CD4-positive, alpha-beta memory T cell (primary cell): ENCODE data around the gene NHLRC4. TPM values are rescaled to one million over a fixed set of nuclear protein-coding genes. Genes with fewer than 3 reads are reported as not detected.

Source experiments
- CTCF ChIA-PET: fragments of 350-600 bp; sonication (Branson Sonifier 250); formaldehyde crosslinking; loops from one replicate; lab custom pipeline; 2021; ENCODE audit warnings: inconsistent platforms; ENCODE audit not compliant: partially characterized antibody; lab: Charles Lee
- POLR2A ChIA-PET: fragments of 350-600 bp; sonication (Branson Sonifier 250); formaldehyde crosslinking; loops from one replicate; lab custom pipeline; 2021; ENCODE audit not compliant: partially characterized antibody; lab: Charles Lee
- DNase-seq, 5 donors: peaks; one replicate each; pipeline versions ENCODE4 v3.0.0 to v3.0.0-alpha.2; 2020 to 2022; ENCODE audit warnings: mixed read lengths in 1 of 5
- H3K27ac ChIP-seq: one replicate; pipeline ENCODE4 v1.7.0; 2013; ENCODE audit warnings: low read depth, low read length
- H3K27me3 ChIP-seq: 2 replicates; pipeline ENCODE4 v1.7.0; 2013; ENCODE audit warnings: mild to moderate bottlenecking, low read length, moderate library complexity; ENCODE audit not compliant: insufficient read depth
- H3K36me3 ChIP-seq: 2 replicates; pipeline ENCODE4 v1.7.0; 2013; ENCODE audit warnings: mild to moderate bottlenecking, low read length, moderate library complexity; ENCODE audit not compliant: insufficient read depth
- H3K4me1 ChIP-seq: 2 replicates; pipeline ENCODE4 v1.7.0; 2013; ENCODE audit warnings: mild to moderate bottlenecking, low read length, moderate library complexity; ENCODE audit not compliant: insufficient read depth
- H3K4me3 ChIP-seq, 2 donors: one replicate each; pipeline ENCODE4 v1.7.0; 2013; ENCODE audit warnings: low read length in 2 of 2, mild to moderate bottlenecking in 1 of 2
- H3K9me3 ChIP-seq, 2 donors: one replicate each; pipeline ENCODE4 v1.7.0; 2013; ENCODE audit warnings: low read length in 2 of 2, control low read depth in 1 of 2; ENCODE audit not compliant: control insufficient read depth in 1 of 2
- H3K27ac Mint-ChIP-seq, 7 donors: one replicate each; pipeline ENCODE4 v1.8.0; 2020 to 2021; ENCODE audit warnings: mixed read lengths in 7 of 7, mild to moderate bottlenecking in 6 of 7, inconsistent platforms in 3 of 7, moderate library complexity in 3 of 7
- H3K27me3 Mint-ChIP-seq, 2 donors: one replicate each; pipeline ENCODE4 v1.8.0; 2020 to 2021; ENCODE audit warnings: mixed read lengths in 2 of 2
- H3K36me3 Mint-ChIP-seq, 2 donors: one replicate each; pipeline ENCODE4 v1.8.0; 2020 to 2021; ENCODE audit warnings: mixed read lengths in 2 of 2, inconsistent platforms in 1 of 2, mild to moderate bottlenecking in 1 of 2
- H3K4me1 Mint-ChIP-seq, 4 donors: one replicate each; pipeline ENCODE4 v1.8.0; 2020 to 2021; ENCODE audit warnings: mixed read lengths in 4 of 4, mild to moderate bottlenecking in 1 of 4
- H3K4me3 Mint-ChIP-seq, 8 donors: one replicate each; pipeline ENCODE4 v1.8.0; 2020 to 2021; ENCODE audit warnings: mixed read lengths in 8 of 8, mild to moderate bottlenecking in 7 of 8, moderate library complexity in 6 of 8, inconsistent platforms in 3 of 8
- H3K9me3 Mint-ChIP-seq, 8 donors: one replicate each; pipeline ENCODE4 v1.8.0; 2020 to 2021; ENCODE audit warnings: mixed read lengths in 8 of 8, mild to moderate bottlenecking in 5 of 8, inconsistent platforms in 3 of 8, moderate library complexity in 1 of 8
- intact Hi-C: fragments of 100-400 bp; cut with micrococcal nuclease; formaldehyde crosslinking; loops from one replicate; pipeline ENCODE4 v1.15.1; 2023
- polyA plus RNA-seq, 2 donors: library from polyadenylated mRNA; unstranded; fragments of 300-500 nt; fragmentation: Illumina TruSeq; gene quantifications; one replicate each; pipeline ENCODE4 v1.2.3, GENCODE V29; 2021
- total RNA-seq, 2 experiments: library from RNA; stranded (reverse); gene quantifications; one replicate each; pipeline ENCODE4 v1.2.3, GENCODE V29; 2021

NHLRC4 gene
- total and polyA plus RNA-seq, 4 experiments from 2014 or later = 2.1 to 3.2 (median 2.5) TPM

DNA sequence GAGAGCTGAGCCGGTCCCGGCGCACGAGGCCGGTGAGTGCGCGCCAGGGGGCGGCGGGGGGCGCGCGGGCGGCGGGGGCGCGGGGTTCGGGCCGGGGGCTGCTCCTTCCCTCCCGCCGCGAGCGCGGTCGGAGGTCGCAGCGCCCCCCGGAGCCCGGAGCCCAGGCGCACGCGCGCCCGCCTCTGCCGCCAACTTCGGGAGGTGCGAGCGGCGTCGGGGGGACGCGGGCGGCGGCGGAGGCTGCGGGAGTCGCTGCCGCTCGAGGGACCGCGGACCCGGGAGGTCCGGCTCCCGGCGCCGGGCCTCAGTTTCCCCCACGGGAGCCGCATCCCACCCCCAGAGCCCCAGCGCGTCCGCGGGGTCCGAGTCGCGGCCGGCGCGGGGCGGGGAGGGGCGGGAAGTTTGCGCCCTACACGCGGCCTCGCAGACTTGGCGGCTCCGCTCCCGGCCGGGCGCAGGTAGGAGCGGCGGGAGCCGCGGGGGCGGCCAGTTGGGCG is 6.6 kb upstream of the NHLRC4 start, which contains the start of gene PRR35:
Gene PRR35 (plus strand): TSS at position 191 of the 497 bp plus-strand sequence. CDS start 2,901 bp downstream, outside the sequence.
- ChIA-PET POLR2A (no interaction called here), CTCF (no interaction called here)
- no peak within 1 kb of the TSS for H3K27ac ChIP-seq
- Mint-ChIP-seq H3K27me3 (peaks cover 0 to 7% of the 10 kb centered on the region in 2 donors), H3K4me1 (peaks cover 0 to 2% (median 0%) of the 10 kb centered on the region in 4 donors), H3K27ac (no peak within 1 kb of the TSS), H3K4me3 (no peak within 1 kb of the TSS), H3K36me3 (no peaks in the 10 kb centered on the region), H3K9me3 (no peaks in the 10 kb centered on the region)
- H3K4me3 ChIP-seq = no peak within 1 kb of the TSS
- H3K36me3 ChIP-seq = no peaks in the 10 kb centered on the region
- H3K4me1 ChIP-seq = no peaks in the 10 kb centered on the region
- peaks cover 3% of the 10 kb centered on the region for H3K27me3 ChIP-seq
- intact Hi-C loops = no loop called here
- no peaks in the 10 kb centered on the region for H3K9me3 ChIP-seq
- DNase-seq = no peak

GRCh38 chr16:560701-561412 is 5.9 kb upstream of the NHLRC4 start:
- Mint-ChIP-seq H3K27ac (no peak overlapping the region), H3K27me3 (peaks cover 0 to 7% of the 10 kb centered on the region in 2 donors), H3K4me1 (peaks cover 0 to 2% (median 0%) of the 10 kb centered on the region in 4 donors), H3K36me3 (no peaks in the 10 kb centered on the region), H3K9me3 (no peaks in the 10 kb centered on the region), H3K4me3 (no peak overlapping the region)
- Histone ChIP-seq H3K4me1 (peaks cover under 1% of the 10 kb centered on the region), H3K9me3 (no peaks in the 10 kb centered on the region), H3K27me3 (peaks cover 3% of the 10 kb centered on the region), H3K4me3 (no peak overlapping the region), H3K36me3 (no peaks in the 10 kb centered on the region), H3K27ac (no peak overlapping the region)
- no peak for DNase-seq
- ChIA-PET POLR2A (no interaction called here), CTCF (no interaction called here)
- intact Hi-C loops = no loop called here

GRCh38 chr16:561413-561794 is 5.4 kb upstream of the NHLRC4 start:
- POLR2A ChIA-PET = interaction anchor here (0.6 kb wide), 1 partner anchor 26 kb away, joined by 3 read pairs; no protein-coding TSS in a partner anchor
- CTCF ChIA-PET = no interaction called here
- peaks cover 3% of the 10 kb centered on the region for H3K27me3 ChIP-seq
- intact Hi-C loops = no loop called here
- no peak overlapping the region for H3K4me3 ChIP-seq
- Mint-ChIP-seq H3K4me3 (no peak overlapping the region), H3K9me3 (no peaks in the 10 kb centered on the region), H3K36me3 (no peaks in the 10 kb centered on the region), H3K27me3 (peaks cover 0 to 7% of the 10 kb centered on the region in 2 donors), H3K27ac (no peak overlapping the region), H3K4me1 (peaks cover under 1 to 2% (median 1%) of the 10 kb centered on the region in 4 donors)
- peaks cover 6% of the 10 kb centered on the region for H3K4me1 ChIP-seq
- no peaks in the 10 kb centered on the region for H3K36me3 ChIP-seq
- H3K9me3 ChIP-seq = no peaks in the 10 kb centered on the region
- H3K27ac ChIP-seq = no peak overlapping the region
- no peak for DNase-seq

GRCh38 chr16:561957-562938 is 4.6 kb upstream of the NHLRC4 start:
- Mint-ChIP-seq H3K27me3 (peaks cover 0 to 7% of the 10 kb centered on the region in 2 donors), H3K9me3 (no peaks in the 10 kb centered on the region), H3K4me3 (peak overlapping the region in 2 of 8 donors; percentile 24 to 27), H3K27ac (peak overlapping the region in 1 of 7 donors; percentile 6), H3K4me1 (peaks cover 5 to 10% (median 9%) of the 10 kb centered on the region in 4 donors), H3K36me3 (peaks cover 0 to 2% of the 10 kb centered on the region in 2 donors)
- ChIA-PET POLR2A (interaction anchor here (0.6 kb wide), 1 partner anchor 26 kb away, joined by 3 read pairs; no protein-coding TSS in a partner anchor), CTCF (no interaction called here)
- no peak overlapping the region for H3K4me3 ChIP-seq
- intact Hi-C loops = no loop called here
- H3K9me3 ChIP-seq = no peaks in the 10 kb centered on the region
- peaks cover 3% of the 10 kb centered on the region for H3K27me3 ChIP-seq
- no peak overlapping the region for H3K27ac ChIP-seq
- no peak for DNase-seq
- H3K4me1 ChIP-seq = peaks cover 15% of the 10 kb centered on the region
- no peaks in the 10 kb centered on the region for H3K36me3 ChIP-seq

GRCh38 chr16:563072-563644 is 3.6 kb upstream of the NHLRC4 start:
- POLR2A ChIA-PET = no interaction called here
- H3K27ac Mint-ChIP-seq = peak overlapping the region in 1 of 7 donors; percentile 6
- H3K4me3 ChIP-seq = no peak overlapping the region
- DNase-seq = no peak
- H3K27me3 Mint-ChIP-seq = peaks cover 0 to 7% of the 10 kb centered on the region in 2 donors
- H3K4me1 Mint-ChIP-seq = peaks cover 5 to 11% (median 10%) of the 10 kb centered on the region in 4 donors
- no peak overlapping the region for H3K27ac ChIP-seq
- no peaks in the 10 kb centered on the region for H3K36me3 ChIP-seq
- peaks cover 24% of the 10 kb centered on the region for H3K4me1 ChIP-seq
- peaks cover 0 to 2% of the 10 kb centered on the region in 2 donors for H3K36me3 Mint-ChIP-seq
- CTCF ChIA-PET = no interaction called here
- no peak overlapping the region for H3K4me3 Mint-ChIP-seq
- intact Hi-C loops = no loop called here
- no peaks in the 10 kb centered on the region for H3K9me3 ChIP-seq
- H3K9me3 Mint-ChIP-seq = no peaks in the 10 kb centered on the region
- H3K27me3 ChIP-seq = peaks cover 3% of the 10 kb centered on the region

- Mint-ChIP-seq H3K27me3 (peaks cover 0 to 4% of the 10 kb centered on the region in 2 donors), H3K4me3 (no peak overlapping the region), H3K27ac (no peak overlapping the region), H3K4me1 (peaks cover 10 to 19% (median 16%) of the 10 kb centered on the region in 4 donors), H3K9me3 (no peaks in the 10 kb centered on the region), H3K36me3 (peaks cover 0 to 2% of the 10 kb centered on the region in 2 donors)
- Histone ChIP-seq H3K36me3 (no peaks in the 10 kb centered on the region), H3K27me3 (no peaks in the 10 kb centered on the region), H3K4me3 (no peak overlapping the region), H3K9me3 (no peaks in the 10 kb centered on the region), H3K4me1 (peaks cover 37% of the 10 kb centered on the region), H3K27ac (no peak overlapping the region)
- no peak for DNase-seq
- ChIA-PET CTCF (no interaction called here), POLR2A (no interaction called here)
- intact Hi-C loops = no loop called here
Observed at GRCh38 chr16:564690-565418, 2.0 kb upstream of the NHLRC4 start.
